ENCODE results near the gene SOAT2.

- TF ChIP-seq POLR2A (IDR thresholded peaks at IDR 0.05) (no peak), CTCF (IDR thresholded peaks at IDR 0.05) (no peak)
Observed at GRCh38 chr12:53064613-53065436, 38.5 kb upstream of the SOAT2 start.
